NOMO-1 treated with dmso at 0.1 percent for 144 hours (cell line): ENCODE measurements around the gene CREB1.

ENCODE experiments used
- DNase-seq: peaks from one replicate; lab custom pipeline; 2025; ENCODE audit not compliant: unreplicated experiment; lab: John Stamatoyannopoulos, UW

Gene CREB1

DNA sequence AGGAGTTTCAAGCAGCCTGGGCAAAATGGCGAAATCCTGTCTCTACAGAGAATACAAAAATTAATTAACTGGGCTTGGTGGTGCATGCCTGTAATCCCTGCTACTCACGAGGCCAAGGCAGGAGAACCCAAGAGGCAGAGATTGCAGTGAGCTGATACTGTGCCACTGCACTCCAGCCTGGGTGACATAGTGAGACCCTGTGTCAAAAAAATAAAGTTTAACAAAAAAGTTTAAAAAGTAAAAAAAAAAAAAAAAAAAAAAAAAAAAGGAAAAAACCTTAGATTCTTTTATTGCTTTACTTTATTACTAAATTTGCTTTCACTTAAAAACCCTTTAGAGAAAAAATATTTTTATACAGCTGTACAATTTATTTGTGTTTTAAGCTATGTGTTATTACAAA is 10.7 kb downstream of the CREB1 start:
- no peak for DNase-seq

GRCh38 chr2:207541933-207542332 is 12.2 kb downstream of the CREB1 start:
- no peak for DNase-seq

DNA sequence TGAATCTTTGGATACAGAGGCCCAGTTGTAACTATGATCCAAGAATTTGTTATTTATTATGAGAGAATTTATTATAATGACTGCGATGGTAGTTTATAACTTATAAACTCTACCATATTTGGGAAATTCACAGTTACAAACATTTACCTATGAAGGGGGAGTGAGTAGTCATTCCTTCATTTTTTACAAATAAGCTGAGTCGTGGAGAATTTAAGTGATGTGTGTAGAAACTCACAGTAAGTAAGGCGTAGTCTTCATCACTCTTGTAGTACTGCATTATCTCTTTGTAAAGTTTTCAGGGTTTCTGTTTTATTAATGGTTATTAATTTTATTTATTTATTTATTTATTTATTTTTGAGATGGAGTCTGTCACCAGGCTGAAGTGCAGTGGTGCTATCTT is 13.5 kb downstream of the CREB1 start:
- DNase-seq = no peak

DNA sequence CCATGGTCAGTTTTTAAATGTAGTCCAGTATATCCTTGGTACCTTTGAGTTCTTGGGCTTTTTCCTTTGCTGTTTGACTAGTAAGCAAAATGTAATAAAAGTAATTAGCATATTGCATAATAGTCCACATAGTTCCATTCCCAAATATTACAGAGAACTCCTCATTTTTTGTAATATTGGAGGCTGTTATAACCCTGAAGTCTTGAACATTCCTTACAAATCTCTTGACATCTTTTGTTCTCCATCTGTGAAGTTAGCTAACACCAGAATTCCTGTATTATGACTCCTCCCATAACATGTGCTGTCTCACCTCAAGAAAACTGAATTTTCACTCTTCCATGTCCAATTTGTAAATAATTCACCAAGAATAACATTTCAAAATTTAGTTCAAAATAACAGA is 17.1 kb downstream of the CREB1 start:
- no peak for DNase-seq

- no peak for DNase-seq
These were observed 19.4 kb downstream of the CREB1 start for GRCh38 chr2:207549145-207549544.

DNA sequence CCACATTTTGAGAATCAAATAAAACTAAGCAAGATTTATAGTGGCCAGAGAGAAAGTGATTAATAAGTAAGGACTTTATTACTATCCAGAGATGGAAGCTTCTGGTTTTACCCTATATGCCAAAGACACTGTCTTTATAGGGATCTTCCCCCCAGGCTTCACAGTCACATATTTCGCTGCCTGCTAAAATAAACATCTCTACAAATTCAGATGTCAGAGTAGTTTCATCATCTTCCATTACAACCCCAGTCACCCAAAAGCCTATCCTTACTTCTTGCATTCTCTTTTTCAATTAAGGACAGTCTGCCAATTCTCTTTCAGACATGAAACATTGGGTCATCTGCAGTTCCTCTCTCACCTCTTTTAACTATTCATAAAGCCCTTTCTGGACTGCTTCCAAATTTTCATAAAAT is 28.3 kb downstream of the CREB1 start:
- DNase-seq = no peak

GRCh38 chr2:207561386-207562080 is 31.8 kb downstream of the CREB1 start:
- DNase-seq = no peak

GRCh38 chr2:207565736-207566500 is 36.2 kb downstream of the CREB1 start:
- DNase-seq = no peak

GRCh38 chr2:207567671-207568070 is 37.9 kb downstream of the CREB1 start:
- no peak for DNase-seq

DNA sequence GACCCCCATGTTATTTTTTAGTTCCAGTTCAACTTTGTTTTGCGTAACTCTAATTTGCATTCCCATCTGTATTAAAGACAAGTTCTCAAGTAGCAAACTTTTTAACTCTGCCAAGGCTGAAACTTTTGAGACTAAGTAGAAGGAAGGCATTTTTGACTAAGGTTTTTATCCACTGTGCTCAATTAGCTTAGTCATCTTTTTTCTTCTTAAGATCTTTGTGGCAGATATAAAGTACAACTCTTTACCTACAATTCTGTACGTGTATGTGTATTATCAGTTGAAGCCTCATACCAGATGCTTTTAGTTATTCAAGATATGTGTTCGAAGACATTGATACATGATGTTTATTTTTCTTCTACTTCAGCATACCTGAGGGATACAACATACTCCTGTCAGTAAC is 41.6 kb downstream of the CREB1 start:
- DNase-seq = no peak

GRCh38 chr2:207584952-207585351 is 55.2 kb downstream of the CREB1 start:
- DNase-seq = no peak

DNA sequence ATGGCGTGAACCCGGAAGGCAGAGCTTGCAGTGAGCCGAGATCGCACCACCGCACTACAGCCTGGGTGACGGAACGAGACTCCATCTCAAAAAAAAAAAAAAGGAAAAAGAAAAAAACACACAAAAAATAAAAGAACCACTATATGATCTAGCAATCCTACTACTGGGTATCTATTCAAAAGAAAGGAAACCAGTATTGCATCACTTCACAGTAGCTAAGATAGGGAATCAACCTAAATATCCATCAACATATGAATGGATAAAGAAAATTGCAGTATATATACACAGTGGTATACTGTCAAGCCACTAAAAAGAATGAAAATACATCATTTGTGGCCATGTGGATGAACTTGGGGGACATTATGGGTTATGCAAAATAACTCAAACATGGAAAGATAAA is 57.5 kb downstream of the CREB1 start:
- no peak for DNase-seq

GRCh38 chr2:207589143-207589542 is 59.4 kb downstream of the CREB1 start:
- no peak for DNase-seq

- no peak for DNase-seq
These were observed 63.5 kb downstream of the CREB1 start for GRCh38 chr2:207593277-207593676.

DNA sequence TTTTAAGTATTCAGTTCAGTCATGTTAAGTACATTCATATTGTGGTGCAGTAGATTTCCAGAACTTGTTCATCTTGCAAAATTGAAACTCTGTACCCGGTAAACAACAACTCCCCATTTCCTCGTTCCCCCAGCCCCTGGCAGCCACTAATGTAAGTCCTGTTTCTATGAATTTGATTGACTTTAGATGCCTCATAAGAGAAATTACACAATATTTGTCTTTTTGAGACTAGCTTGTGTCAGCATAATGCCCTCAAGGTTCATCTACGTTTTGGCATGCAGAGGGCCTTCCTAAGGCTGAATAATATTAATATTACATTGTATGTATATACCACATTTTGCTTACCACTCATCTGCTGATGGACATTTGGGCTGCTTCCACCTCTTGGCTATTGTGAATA is 64.5 kb downstream of the CREB1 start:
- no peak for DNase-seq

GRCh38 chr2:207594731-207595130 is 65.0 kb downstream of the CREB1 start:
- no peak for DNase-seq

DNA sequence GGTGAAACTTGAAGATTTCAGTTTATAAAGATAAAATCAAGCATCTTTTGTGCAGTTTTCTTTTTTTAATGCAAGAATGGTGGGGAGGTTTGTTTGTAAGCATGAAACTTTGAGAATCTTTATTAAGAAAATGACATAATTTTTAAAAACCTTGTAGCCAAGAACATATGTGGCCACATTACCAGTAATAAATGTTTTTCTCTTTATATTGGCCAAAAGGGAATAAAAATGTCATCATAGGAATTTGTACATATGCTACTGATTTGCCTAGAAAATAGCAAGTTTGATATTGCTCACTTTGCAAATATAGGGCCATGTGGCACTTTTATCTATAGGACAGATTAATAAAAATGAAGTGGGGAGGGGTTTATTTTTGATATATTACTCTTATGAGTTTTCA is 69.9 kb downstream of the CREB1 start:
- DNase-seq = no peak

GRCh38 chr2:207600231-207600630 is 70.5 kb downstream of the CREB1 start:
- DNase-seq = no peak

DNA sequence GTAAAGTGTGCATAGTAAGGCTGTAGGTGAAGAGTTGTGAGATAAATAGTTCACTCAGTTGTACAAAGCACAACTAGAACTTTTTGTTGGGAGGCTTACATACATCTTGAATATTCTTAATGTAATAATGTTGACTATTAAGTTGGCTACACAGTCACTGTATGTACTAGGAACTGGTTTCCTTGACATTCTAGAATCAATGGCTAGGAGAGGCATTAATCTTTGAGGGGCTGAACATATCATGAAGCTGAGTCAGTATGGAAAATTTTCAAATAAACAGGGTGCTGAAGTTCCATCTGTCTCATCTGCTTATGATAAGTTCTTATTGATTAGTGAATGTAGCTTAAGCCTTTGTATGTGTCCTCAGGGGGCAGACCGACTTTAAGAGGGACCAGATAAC is 72.0 kb downstream of the CREB1 start:
- DNase-seq = no peak

- DNase-seq = no peak
These were observed 73.7 kb downstream of the CREB1 start for GRCh38 chr2:207603486-207603885.

DNA sequence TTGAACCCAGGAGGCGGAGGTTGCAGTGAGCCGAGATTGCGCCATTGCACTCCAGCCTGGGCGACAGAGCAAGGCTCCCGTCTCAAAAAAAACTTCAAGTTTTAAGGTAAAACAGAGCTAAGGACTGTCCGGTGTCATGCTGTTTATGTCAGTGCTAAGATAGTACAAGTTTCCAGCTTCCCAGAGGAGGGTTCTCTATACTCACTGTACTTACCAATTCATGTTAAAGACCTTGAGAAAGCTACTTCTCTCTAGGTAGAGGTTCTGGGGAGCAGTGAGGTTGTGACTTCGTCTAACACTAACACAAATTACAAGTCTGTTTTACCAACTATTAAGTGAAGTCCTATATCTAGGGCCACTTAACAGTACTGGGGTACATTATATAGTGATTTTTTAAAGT is 76.6 kb downstream of the CREB1 start:
- no peak for DNase-seq

DNA sequence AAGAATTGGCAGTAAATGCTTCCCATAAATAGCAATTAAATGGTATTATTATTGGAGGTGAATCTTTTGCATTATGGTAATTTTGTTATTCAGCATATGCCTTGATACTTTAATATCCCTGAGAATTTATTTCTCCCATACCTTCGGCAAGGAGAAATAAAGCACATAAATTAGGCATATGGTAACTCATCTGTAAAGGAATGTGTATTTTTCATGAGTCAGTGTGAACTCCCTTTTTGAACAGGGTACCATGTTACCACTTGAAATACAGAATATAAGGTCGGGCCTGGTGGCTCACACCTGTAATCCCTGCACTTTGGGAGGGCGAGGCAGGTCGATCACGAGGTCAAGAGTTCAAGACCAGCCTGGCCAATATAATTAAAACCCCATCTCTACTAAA is 77.1 kb downstream of the CREB1 start:
- DNase-seq = no peak

DNA sequence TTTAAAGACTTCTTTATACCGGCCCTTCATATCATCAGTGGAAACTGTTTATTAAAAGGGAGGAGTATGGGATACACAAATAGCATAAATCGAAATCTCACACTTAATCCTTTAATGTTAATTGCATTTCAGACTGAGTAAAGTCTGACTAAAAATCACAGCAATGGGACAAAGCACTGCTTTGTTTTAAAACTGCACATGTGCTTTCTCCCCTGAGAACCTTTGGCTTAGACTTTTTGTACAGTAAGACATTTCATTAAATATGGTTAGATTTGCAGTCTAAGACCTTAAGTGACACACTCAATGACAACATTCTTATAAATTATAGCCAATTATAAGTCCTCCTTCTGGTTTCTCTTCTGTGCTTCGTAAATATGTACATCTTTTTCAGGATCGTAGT is 83.0 kb downstream of the CREB1 start:
- no peak for DNase-seq
